Activated CD8-positive, alpha-beta memory T cell treated with anti-CD3 and anti-CD28 coated beads, Interleukin-2, amount 50 U/mL, for 1 hour (primary cell): ENCODE data around the gene RHBDL1.

Experiments
- DNase-seq: peaks from one replicate; pipeline ENCODE4 v3.0.0-alpha.2; 2020; ENCODE audit errors: extremely low read depth

Gene RHBDL1

GRCh38 chr16:636206-637080 is 39.0 kb upstream of the RHBDL1 start, which contains the start of gene METTL26:
Gene METTL26 (minus strand): TSS chr16:636305. CDS start chr16:636290, 15 bp downstream.
- DNase-seq = peak; percentile 82

- peak; percentile 70 for DNase-seq
Observed at GRCh38 chr16:637081-638018, 38.1 kb upstream of the RHBDL1 start.

DNA sequence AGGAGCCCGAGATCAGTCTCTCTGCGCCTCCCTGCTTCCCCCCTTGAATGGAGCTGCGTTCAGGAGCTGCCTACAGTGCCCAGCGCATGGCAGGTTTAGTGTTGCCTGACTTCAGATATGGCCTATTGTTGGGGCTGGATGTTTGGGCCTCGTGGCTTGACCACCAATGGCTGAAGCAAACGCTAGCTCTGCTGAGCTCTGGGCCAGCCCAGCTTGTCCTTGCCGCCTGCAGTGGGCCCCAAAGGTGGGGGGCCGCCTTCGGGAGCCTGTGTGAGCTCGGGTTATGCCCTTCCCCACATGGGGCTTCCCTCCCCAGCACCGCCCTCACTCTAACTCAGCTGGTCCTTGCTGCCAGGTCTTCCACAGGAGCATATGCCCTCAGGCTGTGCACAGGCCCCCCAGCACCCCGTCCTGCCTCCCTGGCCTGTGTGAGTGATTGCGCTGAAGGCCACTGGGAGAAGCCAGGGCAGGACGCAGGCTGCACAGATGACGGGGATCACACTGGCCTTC is 37.4 kb upstream of the RHBDL1 start:
- no peak for DNase-seq

DNA sequence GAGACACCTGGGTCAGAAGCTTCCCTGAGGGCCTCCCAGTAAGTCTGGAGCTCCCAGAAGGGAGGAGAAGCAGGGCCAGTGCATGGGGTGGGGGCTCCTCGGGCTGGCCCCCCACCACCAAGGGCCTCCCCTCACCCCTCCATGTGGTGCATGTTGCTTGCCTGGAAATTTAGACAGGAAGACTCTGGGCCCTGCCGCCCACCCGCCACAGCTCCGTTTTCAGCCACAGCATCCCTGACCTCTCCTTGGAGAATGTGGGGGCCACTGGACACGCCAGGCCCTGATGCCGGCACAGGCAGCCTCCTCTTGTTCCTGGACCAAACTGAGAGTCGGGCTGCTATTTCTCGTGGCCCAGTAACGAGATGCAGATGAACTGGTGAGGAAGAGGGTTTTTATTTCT is 36.6 kb upstream of the RHBDL1 start:
- no peak for DNase-seq

GRCh38 chr16:640614-641013 is 34.9 kb upstream of the RHBDL1 start:
- no peak for DNase-seq

- DNase-seq = no peak
Observed at GRCh38 chr16:641326-642188, 33.9 kb upstream of the RHBDL1 start, which contains the start of gene MCRIP2. Gene MCRIP2 (plus strand): TSS chr16:641828. CDS start chr16:641992, 164 bp downstream.

- DNase-seq = no peak
Observed at GRCh38 chr16:642189-643049, 33.1 kb upstream of the RHBDL1 start.

DNA sequence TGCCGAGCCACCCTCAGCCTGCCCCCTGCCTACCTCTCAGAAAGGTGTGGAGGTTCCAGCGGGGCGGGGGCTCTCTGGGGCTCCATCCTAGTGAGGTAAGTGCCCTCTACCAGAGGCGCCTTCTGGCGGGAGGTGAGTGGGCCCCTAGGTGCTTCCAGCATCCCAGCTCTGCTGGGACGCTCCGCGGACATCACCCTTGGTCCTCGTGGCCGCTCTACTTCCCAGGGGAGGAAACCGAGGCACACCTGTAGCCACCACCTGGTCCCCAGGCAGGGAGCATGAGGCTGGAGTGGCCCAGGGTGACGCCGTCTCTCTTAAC is 32.5 kb upstream of the RHBDL1 start:
- DNase-seq = no peak

DNA sequence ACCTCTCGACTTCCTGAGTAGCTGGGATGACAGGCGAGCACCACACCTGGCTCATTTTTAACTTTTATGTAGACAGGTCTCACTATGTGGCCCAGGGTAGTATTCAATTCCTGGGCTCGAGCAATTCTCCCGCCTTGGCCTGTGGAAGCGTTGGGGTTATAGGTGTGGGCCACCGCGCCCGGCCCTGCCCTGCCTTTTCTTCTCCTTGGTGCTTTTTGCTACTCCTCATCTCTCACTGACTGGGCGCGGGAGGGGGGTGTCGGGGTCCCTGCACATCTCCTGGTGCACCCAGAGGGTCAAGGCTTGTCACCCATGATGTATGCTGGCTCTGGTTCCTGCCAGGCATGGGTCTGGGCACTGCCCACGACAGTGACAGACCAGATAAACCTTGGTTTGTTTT is 30.9 kb upstream of the RHBDL1 start:
- no peak for DNase-seq

- DNase-seq = no peak
Observed at GRCh38 chr16:645852-646678, 29.4 kb upstream of the RHBDL1 start.

- DNase-seq = no peak
Observed at GRCh38 chr16:646679-647172, 28.7 kb upstream of the RHBDL1 start.

GRCh38 chr16:647173-647902 is 28.1 kb upstream of the RHBDL1 start:
- DNase-seq = no peak

GRCh38 chr16:648071-648780 is 27.2 kb upstream of the RHBDL1 start:
- DNase-seq = no peak

GRCh38 chr16:648781-649589 is 26.5 kb upstream of the RHBDL1 start, which contains the start of gene WDR90:
Gene WDR90 (plus strand): TSS chr16:649365. CDS start chr16:649417, 52 bp downstream.
- DNase-seq = peak; percentile 68

- no peak for DNase-seq
Observed at GRCh38 chr16:649631-650030, 25.8 kb upstream of the RHBDL1 start.

DNA sequence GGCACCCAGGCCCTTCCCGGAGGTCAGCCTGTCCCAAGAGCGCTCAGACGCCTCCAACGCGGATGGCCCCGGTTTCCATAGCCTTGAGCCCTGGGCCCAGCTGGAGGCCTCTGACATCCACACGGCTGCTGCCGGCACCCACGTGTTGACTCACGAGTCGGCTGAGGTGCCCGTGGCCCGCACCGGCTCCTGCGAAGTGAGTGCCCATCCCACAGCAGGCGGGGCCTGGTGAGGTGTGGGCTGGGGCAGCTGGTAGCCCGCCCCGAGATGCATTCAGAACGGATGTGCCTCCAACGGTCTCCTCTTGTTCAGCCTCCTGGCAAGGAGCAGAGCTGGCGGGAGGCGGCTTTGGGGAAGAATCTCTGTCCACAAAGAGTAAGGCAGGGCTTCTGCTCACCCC is 23.6 kb upstream of the RHBDL1 start:
- no peak for DNase-seq
